ENCODE measurements around the gene CHID1.

The CHID1 gene

GRCh38 chr11:845872-846495, 64.6 kb downstream of the CHID1 start:
- peaks cover 19% of the 10 kb centered on the region for H3K27me3 ChIP-seq (ENCODE audit: insufficient read depth, low read length)
- H3K27ac ChIP-seq (ENCODE audit: low read depth, low read length) = peak overlapping the region; percentile 13; the same call in 1 of the 2 replicates
- H3K4me1 ChIP-seq (ENCODE audit: insufficient read depth, low read length) = peaks cover 22% of the 10 kb centered on the region
- H3K4me3 ChIP-seq (ENCODE audit: low read length) = no peak overlapping the region
- no peaks in the 10 kb centered on the region for H3K36me3 ChIP-seq (ENCODE audit: insufficient read depth, low read length)
- 81% methylated on average over 8 of the region's 8 CpGs for WGBS
- H3K9me3 ChIP-seq (ENCODE audit: insufficient read depth, low read depth, low read length) = no peaks in the 10 kb centered on the region
- no peak overlapping the region for H3K9ac ChIP-seq (ENCODE audit: low read depth, low read length)

GRCh38 chr11:844693-845644, 65.6 kb downstream of the CHID1 start:
- Histone ChIP-seq H3K27me3 (ENCODE audit: insufficient read depth, low read length) (peaks cover 9% of the 10 kb centered on the region), H3K36me3 (ENCODE audit: insufficient read depth, low read length) (peaks cover 10% of the 10 kb centered on the region), H3K4me1 (ENCODE audit: insufficient read depth, low read length) (peaks cover 19% of the 10 kb centered on the region), H3K9me3 (ENCODE audit: insufficient read depth, low read depth, low read length) (no peaks in the 10 kb centered on the region), H3K9ac (ENCODE audit: low read depth, low read length) (peak overlapping the region; percentile 28; the same call in 1 of the 2 replicates), H3K4me3 (ENCODE audit: low read length) (peak overlapping the region; percentile 100), H3K27ac (ENCODE audit: low read depth, low read length) (peak overlapping the region; percentile 98; the same call in 1 of the 2 replicates)
- WGBS = 39% methylated on average over 31 of the region's 31 CpGs

GRCh38 chr11:843818-844692, 66.6 kb downstream of the CHID1 start:
- H3K9ac ChIP-seq (ENCODE audit: low read depth, low read length) = peak overlapping the region; percentile 66
- WGBS = 1% methylated on average over 25 of the region's 25 CpGs
- peak overlapping the region; percentile 100 for H3K4me3 ChIP-seq (ENCODE audit: low read length)
- peaks cover 17% of the 10 kb centered on the region for H3K4me1 ChIP-seq (ENCODE audit: insufficient read depth, low read length)
- H3K36me3 ChIP-seq (ENCODE audit: insufficient read depth, low read length) = peaks cover 19% of the 10 kb centered on the region
- peak overlapping the region; percentile 98; the same call in 1 of the 2 replicates for H3K27ac ChIP-seq (ENCODE audit: low read depth, low read length)
- peaks cover 7% of the 10 kb centered on the region for H3K27me3 ChIP-seq (ENCODE audit: insufficient read depth, low read length)
- no peaks in the 10 kb centered on the region for H3K9me3 ChIP-seq (ENCODE audit: insufficient read depth, low read depth, low read length)

GRCh38 chr11:843086-843734, 67.4 kb downstream of the CHID1 start:
- under 1% methylated on average over 53 of the region's 53 CpGs for WGBS
- Histone ChIP-seq H3K9me3 (ENCODE audit: insufficient read depth, low read depth, low read length) (no peaks in the 10 kb centered on the region), H3K4me1 (ENCODE audit: insufficient read depth, low read length) (peaks cover 12% of the 10 kb centered on the region), H3K4me3 (ENCODE audit: low read length) (peak overlapping the region; percentile 100), H3K27me3 (ENCODE audit: insufficient read depth, low read length) (no peaks in the 10 kb centered on the region), H3K27ac (ENCODE audit: low read depth, low read length) (peak overlapping the region; percentile 98), H3K9ac (ENCODE audit: low read depth, low read length) (peak overlapping the region; percentile 66), H3K36me3 (ENCODE audit: insufficient read depth, low read length) (peaks cover 27% of the 10 kb centered on the region)

GRCh38 chr11:842370-843002, 68.1 kb downstream of the CHID1 start, which contains the start of the genes POLR2L and TSPAN4:
TSS of gene POLR2L (minus strand) at chr11:842529. CDS start at chr11:842508, 21 bp downstream.
TSS of gene TSPAN4 (plus strand) at chr11:842852. CDS start at chr11:850305, 7,453 bp downstream.
- Histone ChIP-seq H3K9me3 (ENCODE audit: insufficient read depth, low read depth, low read length) (no peaks in the 10 kb centered on the region), H3K4me3 (ENCODE audit: low read length) (peak within 1 kb of the TSS; percentile 100), H3K9ac (ENCODE audit: low read depth, low read length) (peak within 1 kb of the TSS; percentile 100), H3K4me1 (ENCODE audit: insufficient read depth, low read length) (peaks cover 12% of the 10 kb centered on the region), H3K27me3 (ENCODE audit: insufficient read depth, low read length) (no peaks in the 10 kb centered on the region), H3K27ac (ENCODE audit: low read depth, low read length) (peak within 1 kb of the TSS; percentile 98), H3K36me3 (ENCODE audit: insufficient read depth, low read length) (peaks cover 33% of the 10 kb centered on the region)
- WGBS = under 1% methylated on average over 87 of the region's 87 CpGs

GRCh38 chr11:841981-842369, 68.6 kb downstream of the CHID1 start:
- peaks cover 12% of the 10 kb centered on the region for H3K4me1 ChIP-seq (ENCODE audit: insufficient read depth, low read length)
- peak overlapping the region; percentile 100 for H3K9ac ChIP-seq (ENCODE audit: low read depth, low read length)
- WGBS = under 1% methylated on average over 27 of the region's 27 CpGs
- H3K4me3 ChIP-seq (ENCODE audit: low read length) = peak overlapping the region; percentile 100
- peak overlapping the region; percentile 97 for H3K27ac ChIP-seq (ENCODE audit: low read depth, low read length)
- H3K9me3 ChIP-seq (ENCODE audit: insufficient read depth, low read depth, low read length) = no peaks in the 10 kb centered on the region
- H3K36me3 ChIP-seq (ENCODE audit: insufficient read depth, low read length) = peaks cover 38% of the 10 kb centered on the region
- no peaks in the 10 kb centered on the region for H3K27me3 ChIP-seq (ENCODE audit: insufficient read depth, low read length)

GRCh38 chr11:839875-840617, 70.6 kb downstream of the CHID1 start:
- Histone ChIP-seq H3K4me3 (ENCODE audit: low read length) (no peak overlapping the region), H3K4me1 (ENCODE audit: insufficient read depth, low read length) (peaks cover 2% of the 10 kb centered on the region), H3K27me3 (ENCODE audit: insufficient read depth, low read length) (no peaks in the 10 kb centered on the region), H3K9ac (ENCODE audit: low read depth, low read length) (no peak overlapping the region; the same call in 1 of the 2 replicates), H3K27ac (ENCODE audit: low read depth, low read length) (no peak overlapping the region), H3K36me3 (ENCODE audit: insufficient read depth, low read length) (peaks cover 47% of the 10 kb centered on the region), H3K9me3 (ENCODE audit: insufficient read depth, low read depth, low read length) (no peaks in the 10 kb centered on the region)
- 91% methylated on average over 25 of the region's 25 CpGs for WGBS

GRCh38 chr11:839280-839623, 71.4 kb downstream of the CHID1 start:
- H3K9ac ChIP-seq (ENCODE audit: low read depth, low read length) = no peak overlapping the region
- no peaks in the 10 kb centered on the region for H3K4me1 ChIP-seq (ENCODE audit: insufficient read depth, low read length)
- peaks cover 47% of the 10 kb centered on the region for H3K36me3 ChIP-seq (ENCODE audit: insufficient read depth, low read length)
- 97% methylated on average over 5 of the region's 5 CpGs for WGBS
- H3K9me3 ChIP-seq (ENCODE audit: insufficient read depth, low read depth, low read length) = no peaks in the 10 kb centered on the region
- no peaks in the 10 kb centered on the region for H3K27me3 ChIP-seq (ENCODE audit: insufficient read depth, low read length)
- no peak overlapping the region for H3K27ac ChIP-seq (ENCODE audit: low read depth, low read length)
- no peak overlapping the region for H3K4me3 ChIP-seq (ENCODE audit: low read length)

- Histone ChIP-seq H3K9ac (ENCODE audit: low read depth, low read length) (no peak overlapping the region), H3K27me3 (ENCODE audit: insufficient read depth, low read length) (no peaks in the 10 kb centered on the region), H3K36me3 (ENCODE audit: insufficient read depth, low read length) (peaks cover 47% of the 10 kb centered on the region), H3K4me1 (ENCODE audit: insufficient read depth, low read length) (no peaks in the 10 kb centered on the region), H3K27ac (ENCODE audit: low read depth, low read length) (no peak overlapping the region), H3K4me3 (ENCODE audit: low read length) (no peak overlapping the region), H3K9me3 (ENCODE audit: insufficient read depth, low read depth, low read length) (no peaks in the 10 kb centered on the region)
- 72% methylated on average over 17 of the region's 17 CpGs for WGBS
Observed at GRCh38 chr11:838441-839279, 72.0 kb downstream of the CHID1 start.

Measured in HUES64 (cell line).